GM21723 (cell line): ENCODE results near the gene SLC22A16.
"Not testable (repeated sequence)": the region's sequence is repeated elsewhere in the genome, so short reads cannot be mapped to it uniquely, and the experiment has no call there.

Experiments used
- ATAC-seq: cut with Tn5 transposase; IDR thresholded peaks from one replicate; pipeline ENCODE4 v1.9.1; 2021; ENCODE audit warnings: mild to moderate bottlenecking, moderate library complexity; ENCODE audit not compliant: unreplicated experiment

SLC22A16 gene, protein sequence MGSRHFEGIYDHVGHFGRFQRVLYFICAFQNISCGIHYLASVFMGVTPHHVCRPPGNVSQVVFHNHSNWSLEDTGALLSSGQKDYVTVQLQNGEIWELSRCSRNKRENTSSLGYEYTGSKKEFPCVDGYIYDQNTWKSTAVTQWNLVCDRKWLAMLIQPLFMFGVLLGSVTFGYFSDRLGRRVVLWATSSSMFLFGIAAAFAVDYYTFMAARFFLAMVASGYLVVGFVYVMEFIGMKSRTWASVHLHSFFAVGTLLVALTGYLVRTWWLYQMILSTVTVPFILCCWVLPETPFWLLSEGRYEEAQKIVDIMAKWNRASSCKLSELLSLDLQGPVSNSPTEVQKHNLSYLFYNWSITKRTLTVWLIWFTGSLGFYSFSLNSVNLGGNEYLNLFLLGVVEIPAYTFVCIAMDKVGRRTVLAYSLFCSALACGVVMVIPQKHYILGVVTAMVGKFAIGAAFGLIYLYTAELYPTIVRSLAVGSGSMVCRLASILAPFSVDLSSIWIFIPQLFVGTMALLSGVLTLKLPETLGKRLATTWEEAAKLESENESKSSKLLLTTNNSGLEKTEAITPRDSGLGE

GRCh38 chr6:110476046-110476849 lies at the start of gene SLC22A16:
Gene SLC22A16 (minus strand): TSS chr6:110476613. CDS start chr6:110476574, 39 bp downstream.
- ATAC-seq, result no peak

DNA sequence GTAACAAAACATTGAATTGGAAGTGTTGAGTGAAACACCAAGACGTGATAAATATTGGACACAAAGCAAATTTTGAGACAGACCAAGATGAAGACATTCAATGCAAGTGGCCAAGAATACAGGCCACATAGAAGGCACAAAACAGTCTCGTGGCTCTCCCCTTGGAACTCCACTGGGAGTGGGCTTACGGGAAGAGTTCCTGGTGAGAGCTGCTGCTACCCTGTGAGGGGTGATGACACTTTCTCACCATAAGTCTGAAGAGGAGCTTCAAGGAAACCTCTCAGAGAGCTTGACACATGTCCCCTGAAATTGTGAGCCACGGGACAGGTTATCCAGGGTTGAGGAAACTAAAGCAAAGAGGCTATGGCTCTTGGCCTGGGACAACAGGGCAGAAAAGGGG lies 48.6 kb upstream of the SLC22A16 start:
- ATAC-seq, result no peak

DNA sequence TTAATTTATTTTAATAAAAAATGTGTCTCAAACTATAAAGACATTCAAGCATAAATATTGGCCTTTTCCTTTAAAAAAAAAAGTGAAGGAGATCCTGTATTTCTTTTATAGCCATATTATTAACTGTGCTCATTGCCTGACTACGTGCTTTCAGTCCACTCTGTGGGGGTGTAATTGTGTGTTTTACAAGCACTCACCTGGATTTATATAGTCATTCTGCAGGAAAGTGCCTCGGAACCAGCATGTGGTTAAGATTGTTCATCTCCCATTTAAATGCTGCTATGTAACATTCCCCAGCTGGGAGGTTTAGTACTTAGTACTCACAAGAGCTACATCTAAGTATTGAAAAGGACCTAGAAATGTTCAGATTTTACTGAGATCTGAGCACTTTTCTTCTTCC lies 47.9 kb upstream of the SLC22A16 start:
- ATAC-seq, result no peak

DNA sequence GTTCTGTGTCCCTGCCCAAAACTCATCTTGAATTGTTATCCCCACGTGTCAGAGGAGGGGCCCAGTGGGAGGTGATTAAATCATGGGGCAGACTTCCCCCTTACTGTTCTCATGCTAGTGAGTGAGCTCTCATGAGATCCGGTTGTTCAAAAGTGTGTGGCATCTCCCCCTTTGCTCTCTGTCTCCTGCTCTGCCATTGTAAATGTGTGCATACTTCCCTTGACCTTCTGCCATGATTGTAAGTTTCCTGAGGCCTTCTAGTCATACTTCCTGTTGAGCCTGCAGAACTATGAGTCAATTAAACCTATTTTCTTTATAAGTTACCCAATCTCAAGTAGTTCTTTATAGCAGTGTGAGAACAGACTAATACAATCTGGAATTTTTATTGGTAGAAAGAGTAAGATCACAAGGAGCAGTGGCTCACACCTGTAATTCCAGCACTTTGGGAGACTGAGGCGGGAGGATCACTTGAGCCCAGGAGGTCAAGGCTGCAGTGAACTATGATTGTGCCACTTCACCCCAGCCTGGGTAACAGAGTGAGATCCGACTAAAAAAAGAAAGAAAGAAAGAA lies 47.1 kb upstream of the SLC22A16 start:
- no peak for ATAC-seq

DNA sequence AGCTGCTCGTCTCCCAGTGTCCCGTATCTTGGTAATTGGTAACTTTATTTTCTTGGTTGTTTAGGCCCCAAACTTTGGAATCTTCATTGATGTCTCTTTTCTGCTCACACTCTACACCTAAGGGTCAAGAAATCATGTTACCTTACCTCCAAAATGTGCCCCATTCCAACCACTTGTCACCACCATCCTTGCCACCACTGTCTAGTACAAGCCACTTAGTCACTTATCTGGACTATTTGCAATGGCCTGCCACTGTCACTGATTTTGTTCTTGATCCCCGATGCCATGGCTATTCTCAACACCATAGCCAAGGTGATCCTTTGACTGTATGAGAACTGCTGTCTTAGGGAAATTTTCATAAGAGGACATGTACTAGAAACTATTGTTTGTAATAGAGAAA lies 46.0 kb upstream of the SLC22A16 start:
- no peak for ATAC-seq

- ATAC-seq, result no peak
These were observed 44.7 kb upstream of the SLC22A16 start for GRCh38 chr6:110520992-110521543.

GRCh38 chr6:110520209-110520965 lies 44.0 kb upstream of the SLC22A16 start:
- no peak for ATAC-seq

- no peak for ATAC-seq
These were observed 41.3 kb upstream of the SLC22A16 start for GRCh38 chr6:110517601-110518281.

GRCh38 chr6:110517034-110517433 lies 40.6 kb upstream of the SLC22A16 start:
- no peak for ATAC-seq

GRCh38 chr6:110514818-110515217 lies 38.4 kb upstream of the SLC22A16 start:
- ATAC-seq, result no peak

DNA sequence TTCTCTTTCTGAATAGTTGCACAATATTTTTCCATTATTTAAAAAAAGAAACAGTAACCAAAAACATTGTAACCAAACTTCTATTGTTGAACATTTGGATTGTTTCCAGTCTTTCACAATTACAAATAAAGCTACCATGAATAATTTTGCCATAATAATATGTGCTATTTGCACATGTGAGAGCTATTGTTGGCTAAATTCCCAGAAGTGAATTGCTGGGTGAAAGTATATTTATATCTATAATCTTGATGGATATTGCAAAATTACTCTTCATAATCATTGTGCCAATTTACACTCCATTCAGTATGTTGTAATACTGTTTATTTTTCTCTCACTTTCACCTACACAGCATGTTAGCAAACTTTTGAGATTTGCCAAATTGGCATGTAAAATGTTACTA lies 36.6 kb upstream of the SLC22A16 start:
- ATAC-seq, result no peak

DNA sequence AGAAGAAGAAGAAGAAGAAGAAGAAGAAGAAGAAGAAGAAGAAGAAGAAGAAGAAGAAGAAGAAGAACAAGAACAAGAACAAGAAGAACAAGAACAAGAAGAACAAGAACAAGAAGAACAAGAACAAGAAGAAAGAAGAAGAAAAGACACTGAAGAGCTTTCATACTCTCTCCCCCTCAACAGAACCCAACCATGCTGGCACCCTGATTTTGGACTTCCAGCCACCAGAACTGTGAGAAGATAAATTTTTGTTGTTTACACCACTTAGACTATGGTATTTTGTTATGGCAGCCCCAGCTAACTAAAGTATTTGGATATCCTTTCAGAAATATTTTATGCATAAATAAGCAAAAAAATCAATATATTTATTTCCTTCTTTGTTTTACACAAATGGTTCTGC lies 36.1 kb upstream of the SLC22A16 start:
- not testable (repeated sequence) for ATAC-seq

DNA sequence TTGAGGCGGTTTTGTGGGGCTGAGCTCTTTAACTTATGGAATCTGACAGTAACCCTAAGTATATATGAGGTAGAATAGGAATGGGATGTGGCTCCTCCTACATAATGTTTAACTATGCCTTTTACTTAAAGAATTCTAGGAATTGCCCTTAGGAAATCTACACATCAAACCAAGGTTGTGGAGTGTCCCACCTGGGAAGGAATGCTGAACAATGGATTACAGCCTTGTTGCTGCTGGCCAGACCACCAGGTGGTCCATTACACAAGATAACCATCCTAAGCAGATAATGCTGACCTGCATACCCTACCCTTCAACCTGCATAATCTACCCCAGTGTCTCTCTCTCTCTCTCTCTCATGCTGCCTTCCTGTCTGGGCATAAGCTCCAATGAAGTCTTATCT lies 35.0 kb upstream of the SLC22A16 start:
- ATAC-seq, result no peak

DNA sequence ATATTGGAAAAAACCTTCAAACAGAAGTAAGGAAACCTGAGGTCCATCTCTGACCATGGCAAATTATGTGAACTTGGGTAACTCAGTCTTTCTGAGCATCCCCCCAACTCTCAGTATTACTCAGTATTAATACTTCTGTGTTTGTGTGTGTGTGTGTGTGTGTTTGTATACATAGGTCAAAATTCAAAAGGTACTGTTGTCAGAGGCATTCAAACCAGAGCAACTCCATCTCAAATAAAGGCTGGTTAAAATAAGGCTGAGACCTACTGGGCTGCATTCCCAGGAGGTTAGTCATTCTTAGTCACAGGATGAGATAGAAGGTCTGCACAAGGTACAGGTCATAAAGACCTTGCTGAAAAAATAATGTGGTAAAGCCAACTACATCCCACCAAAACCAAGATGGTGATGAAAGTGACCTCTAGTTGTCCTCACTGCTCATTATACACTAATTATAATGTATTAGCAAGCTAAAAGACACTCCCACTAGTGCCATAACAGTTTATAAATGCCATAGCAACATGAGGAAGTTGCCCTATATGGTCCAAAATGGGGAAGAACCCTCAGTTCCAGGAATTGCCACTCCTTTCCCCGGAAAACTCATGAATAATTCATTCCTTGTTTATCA lies 33.3 kb upstream of the SLC22A16 start:
- no peak for ATAC-seq

GRCh38 chr6:110504891-110505290 lies 28.5 kb upstream of the SLC22A16 start:
- not testable (repeated sequence) for ATAC-seq

- no peak for ATAC-seq
These were observed 19.5 kb upstream of the SLC22A16 start for GRCh38 chr6:110495949-110496348.

GRCh38 chr6:110493253-110493800 lies 16.9 kb upstream of the SLC22A16 start:
- ATAC-seq, result no peak

DNA sequence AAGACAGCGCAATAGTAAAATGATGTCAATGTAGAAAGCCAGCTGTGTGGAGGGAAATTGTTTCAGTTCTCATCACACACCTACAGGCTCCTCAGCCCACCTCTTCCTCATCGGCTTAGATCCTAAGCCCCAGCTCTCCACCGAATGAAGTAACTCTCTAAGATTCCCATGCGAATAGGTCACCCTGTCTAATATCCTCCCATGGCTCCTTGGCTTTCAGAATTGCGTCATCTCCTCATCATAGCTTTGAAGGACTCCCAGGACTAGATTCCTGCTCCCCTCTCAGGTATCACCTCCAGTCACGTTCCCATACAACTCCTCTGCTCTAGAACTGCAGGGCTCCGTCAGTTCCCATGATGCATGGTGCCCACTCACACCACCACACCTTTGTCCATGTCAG lies 16.2 kb upstream of the SLC22A16 start:
- no peak for ATAC-seq
